GM12874 (cell line): ENCODE results near the gene FAM163A.

ENCODE experiments used
- TF ChIP-seq, protein P1 (sequence below): IDR thresholded peaks from 2 replicates; pipeline ENCODE4 v1.5.1; 2011; ENCODE audit warnings: low read depth, mild to moderate bottlenecking, control low read depth, low read length, moderate library complexity; ENCODE audit not compliant: insufficient read depth

Gene FAM163A

DNA sequence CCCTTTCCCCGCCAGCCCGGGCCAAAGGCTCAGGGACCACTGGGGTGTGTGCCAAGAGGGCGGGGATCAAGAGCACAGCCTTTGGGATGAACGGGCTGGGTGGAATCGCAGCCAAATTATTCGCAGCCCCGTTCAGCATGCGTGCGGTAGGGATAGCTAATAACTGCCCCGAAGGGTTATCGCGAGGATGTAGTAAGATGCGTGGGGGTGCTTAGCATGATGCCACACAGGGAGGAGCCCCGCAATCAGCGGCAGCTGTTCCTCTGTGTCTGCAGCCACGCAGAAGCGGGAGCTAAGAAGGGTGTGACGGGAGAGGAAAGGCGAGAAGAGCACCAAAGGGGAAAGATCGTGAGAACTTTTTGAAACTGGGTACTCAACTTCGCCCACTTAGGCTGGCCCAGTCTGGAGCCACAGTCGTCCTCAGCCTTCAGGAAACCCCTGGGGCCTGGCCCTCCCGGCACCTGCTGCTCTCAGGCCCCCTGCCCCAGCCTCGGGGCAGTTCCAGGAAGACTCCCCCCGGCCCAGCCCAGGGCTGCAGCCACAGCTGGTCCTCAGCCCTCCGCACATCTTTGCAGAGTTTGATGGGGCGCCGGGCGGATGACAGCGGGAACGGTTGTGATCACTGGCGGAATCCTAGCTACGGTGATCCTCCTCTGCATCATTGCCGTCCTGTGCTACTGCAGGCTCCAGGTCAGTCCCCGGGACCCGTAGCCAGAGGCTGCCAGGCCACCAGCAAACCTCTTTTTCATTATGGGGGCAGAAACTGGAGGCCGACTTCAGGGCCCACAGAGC, 69.6 kb downstream of the FAM163A start:
- TF ChIP-seq, protein P1, sequence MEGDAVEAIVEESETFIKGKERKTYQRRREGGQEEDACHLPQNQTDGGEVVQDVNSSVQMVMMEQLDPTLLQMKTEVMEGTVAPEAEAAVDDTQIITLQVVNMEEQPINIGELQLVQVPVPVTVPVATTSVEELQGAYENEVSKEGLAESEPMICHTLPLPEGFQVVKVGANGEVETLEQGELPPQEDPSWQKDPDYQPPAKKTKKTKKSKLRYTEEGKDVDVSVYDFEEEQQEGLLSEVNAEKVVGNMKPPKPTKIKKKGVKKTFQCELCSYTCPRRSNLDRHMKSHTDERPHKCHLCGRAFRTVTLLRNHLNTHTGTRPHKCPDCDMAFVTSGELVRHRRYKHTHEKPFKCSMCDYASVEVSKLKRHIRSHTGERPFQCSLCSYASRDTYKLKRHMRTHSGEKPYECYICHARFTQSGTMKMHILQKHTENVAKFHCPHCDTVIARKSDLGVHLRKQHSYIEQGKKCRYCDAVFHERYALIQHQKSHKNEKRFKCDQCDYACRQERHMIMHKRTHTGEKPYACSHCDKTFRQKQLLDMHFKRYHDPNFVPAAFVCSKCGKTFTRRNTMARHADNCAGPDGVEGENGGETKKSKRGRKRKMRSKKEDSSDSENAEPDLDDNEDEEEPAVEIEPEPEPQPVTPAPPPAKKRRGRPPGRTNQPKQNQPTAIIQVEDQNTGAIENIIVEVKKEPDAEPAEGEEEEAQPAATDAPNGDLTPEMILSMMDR = no peak

DNA sequence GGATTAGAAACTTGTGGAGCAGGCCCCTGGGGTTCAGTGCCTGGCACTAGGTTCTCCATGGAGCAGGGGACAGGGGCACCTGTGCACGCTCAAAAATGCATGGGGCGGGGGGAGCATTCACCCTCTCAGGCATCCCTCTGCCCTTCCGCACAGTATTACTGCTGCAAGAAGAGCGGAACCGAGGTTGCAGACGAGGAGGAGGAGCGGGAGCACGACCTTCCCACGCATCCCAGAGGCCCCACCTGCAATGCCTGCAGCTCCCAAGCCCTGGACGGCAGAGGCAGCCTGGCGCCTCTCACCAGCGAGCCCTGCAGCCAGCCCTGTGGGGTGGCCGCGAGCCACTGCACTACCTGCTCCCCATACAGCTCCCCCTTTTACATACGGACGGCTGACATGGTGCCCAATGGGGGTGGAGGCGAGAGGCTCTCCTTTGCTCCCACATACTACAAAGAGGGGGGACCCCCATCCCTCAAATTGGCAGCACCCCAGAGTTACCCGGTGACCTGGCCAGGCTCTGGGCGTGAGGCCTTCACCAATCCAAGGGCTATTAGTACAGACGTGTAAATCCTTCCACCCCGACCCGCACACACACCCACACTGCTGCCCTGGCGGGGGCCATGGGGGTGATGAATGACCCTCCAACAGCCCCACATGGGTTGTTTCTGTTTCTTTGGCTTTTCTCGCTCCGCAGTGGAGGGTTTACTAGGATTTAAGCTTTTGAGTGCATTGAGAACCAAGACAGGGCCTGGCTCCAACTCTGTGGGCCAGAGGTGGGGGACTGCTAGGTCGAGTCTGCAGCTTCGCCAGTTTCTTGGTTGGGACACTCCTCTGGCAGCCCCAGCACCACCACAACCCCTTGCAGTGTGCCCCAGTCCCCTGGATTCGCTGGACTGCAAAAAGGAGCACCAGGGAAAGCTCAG, 70.8 kb downstream of the FAM163A start:
- TF ChIP-seq, protein P1 = no peak

DNA sequence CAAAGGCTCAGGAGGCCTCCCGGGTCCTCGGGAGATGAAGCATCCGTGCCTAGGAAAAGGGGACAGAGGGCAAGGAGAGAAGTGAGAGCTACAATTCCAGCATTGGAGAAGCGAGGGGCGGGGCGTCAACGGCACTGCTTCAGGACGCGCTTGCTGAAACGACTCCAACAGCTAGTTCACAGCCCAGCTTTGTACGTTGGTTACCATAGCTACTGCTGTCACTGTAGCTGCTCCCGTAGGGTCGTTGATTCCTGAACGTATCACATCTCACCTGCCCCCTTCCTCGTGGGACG, 71.4 kb downstream of the FAM163A start:
- TF ChIP-seq, protein P1 = no peak

DNA sequence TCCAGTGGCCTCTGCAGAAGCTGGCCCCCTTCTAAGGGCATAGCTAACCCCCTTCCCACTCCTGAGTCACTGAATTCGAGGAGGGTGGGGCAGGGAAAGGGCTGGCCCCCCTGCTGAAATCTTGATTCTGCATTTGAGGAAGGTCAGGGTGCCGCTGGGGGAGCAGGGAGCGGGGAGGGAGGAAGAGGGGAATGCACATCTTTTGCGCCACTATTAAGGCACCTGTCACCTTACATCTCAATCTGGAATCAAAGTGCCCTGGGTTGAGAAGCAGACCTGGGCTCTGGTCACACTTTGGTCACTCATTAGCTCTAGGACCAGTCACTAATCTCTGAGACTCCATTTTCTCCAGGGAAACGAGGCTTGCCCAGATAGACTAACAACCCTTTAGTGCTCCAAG, 72.5 kb downstream of the FAM163A start:
- TF ChIP-seq, protein P1 = no peak

DNA sequence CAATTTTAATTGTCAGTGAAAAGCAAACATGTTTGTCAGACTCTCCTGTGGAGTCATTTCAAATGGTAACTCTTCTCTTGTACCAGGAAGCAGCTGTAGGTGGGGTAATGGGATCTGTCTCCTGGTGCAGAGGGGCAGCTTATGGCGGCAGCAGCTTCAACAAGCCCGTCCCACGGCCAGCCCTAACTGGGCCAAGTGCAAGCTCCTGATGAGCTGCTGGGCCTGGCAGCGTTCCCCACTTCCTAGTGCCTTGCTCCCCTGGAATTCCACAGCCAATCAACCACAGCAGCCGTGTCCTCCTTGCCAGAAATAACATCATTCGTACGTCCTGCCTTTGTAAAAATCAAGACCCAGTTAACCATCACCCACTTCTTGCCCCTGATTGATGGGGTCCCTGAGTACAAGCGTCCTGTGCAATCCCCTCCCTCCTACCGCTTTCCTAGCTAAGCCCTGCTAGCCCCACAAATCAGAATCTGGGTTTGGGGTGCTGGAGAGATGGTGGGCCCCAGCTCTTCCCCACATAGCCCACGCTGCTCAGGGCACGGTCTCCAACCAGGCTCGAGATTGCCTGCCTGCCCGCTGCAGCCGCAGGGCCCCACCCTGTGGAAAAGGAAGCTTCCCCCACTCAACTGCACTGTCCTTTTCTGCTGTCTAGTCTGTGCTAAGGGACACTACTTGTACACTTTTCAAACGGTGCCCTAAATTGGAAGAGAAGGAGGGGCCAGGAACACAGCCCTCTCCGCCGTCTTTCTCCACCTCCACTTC, 73.3 kb downstream of the FAM163A start:
- TF ChIP-seq, protein P1 = no peak

DNA sequence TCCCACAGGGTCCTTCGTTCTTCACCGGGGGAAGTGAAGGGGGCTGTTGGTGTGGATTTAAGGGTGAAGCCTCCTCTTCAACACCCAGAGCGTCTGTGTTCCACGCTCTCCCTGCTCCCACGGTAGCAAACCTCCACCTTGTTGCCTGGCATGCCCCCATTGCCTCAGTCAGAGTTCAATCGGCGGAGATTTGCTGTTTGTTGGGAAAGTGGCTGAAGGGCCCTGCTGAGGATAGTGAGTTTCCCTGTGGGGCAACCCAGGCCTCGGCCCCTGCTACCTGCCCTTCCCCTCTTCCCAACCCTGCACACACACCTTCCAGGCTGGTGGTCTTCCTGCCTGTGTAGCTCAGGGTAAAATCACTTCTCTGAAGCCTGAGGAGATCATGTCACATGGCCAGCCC, 74.0 kb downstream of the FAM163A start:
- TF ChIP-seq, protein P1 = no peak

DNA sequence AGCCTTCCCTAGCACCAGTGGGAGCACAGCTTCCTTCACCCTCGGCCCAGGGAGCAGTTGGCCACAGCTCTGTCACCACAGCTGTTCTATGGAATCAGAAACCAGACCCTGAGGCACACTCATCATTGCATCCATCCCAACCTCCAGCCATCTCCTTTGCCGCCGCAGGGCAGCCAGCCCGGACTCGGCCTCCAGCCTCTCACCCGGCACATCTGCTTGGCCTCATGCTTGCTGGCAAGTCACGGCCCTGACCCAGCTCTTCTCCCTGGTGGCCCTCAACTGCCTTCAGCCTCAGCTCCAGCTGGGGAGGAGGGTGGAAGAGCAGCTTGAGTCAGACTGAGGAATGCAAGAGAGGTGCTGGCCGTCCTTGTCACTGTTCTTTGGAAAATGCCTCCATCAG, 74.7 kb downstream of the FAM163A start:
- TF ChIP-seq, protein P1 = no peak
